ENCODE results near the gene VAX1. TPM values are rescaled to one million over a fixed set of nuclear protein-coding genes. Genes with fewer than 3 reads are reported as not detected.

Gene VAX1
- total RNA-seq, 1 experiment from 2014 or later = 74.4 TPM

DNA sequence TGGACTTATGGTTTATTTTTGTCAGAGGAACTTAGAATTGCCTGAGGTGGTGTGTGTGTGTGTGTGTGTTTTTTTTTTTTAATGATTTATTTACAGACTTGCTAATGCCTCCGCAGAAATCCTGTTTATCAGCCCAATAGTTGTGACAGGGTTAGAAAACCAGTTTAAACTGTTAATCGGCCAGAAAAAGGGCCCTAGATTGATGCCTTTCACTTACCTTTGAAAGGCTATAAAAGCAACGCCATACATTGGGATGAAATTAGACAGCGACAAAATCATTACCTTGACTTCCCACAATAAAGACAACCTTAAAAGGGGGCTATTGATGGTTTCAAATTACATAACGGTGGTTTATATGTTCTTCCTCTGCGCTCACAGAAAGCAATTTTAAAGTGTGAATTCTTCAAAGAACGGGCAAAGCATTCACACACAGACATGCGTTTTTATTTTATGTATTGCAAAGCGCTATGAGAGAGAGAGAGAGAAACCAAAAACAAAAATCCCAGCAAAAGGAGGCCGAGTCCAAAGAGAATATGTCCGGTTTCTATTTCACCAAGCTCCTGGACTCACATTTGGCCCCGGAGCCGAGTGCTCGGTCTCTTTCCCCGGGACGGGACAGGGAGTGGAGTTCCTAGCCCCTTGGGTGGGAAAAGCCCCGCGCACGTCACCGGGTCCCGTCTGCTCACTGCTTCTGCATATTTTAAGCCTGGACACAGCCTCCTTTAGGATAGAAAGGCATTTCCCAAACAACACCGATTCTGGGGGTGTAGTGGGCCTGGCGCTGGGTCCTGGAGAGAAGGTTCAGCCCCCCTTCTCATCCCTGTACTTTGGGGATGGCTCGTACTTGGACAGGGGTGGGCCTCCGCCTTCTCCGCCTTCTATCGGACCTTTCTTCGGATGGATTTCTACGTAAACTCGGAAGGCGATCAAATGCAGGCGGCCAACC, 26.8 kb upstream of the VAX1 start:
- Histone ChIP-seq H3K4me1 (ENCODE audit: insufficient read depth, low read length, poor library complexity, severe bottlenecking) (peaks cover 54% of the 10 kb centered on the region), H3K27me3 (replicated peaks; ENCODE audit: insufficient read depth, low read depth, low read length, poor library complexity) (no peaks in the 10 kb centered on the region), H3K4me3 (ENCODE audit: low read depth, low read length, poor library complexity, severe bottlenecking) (peak overlapping the region; percentile 55), H3K27ac (ENCODE audit: low read depth, low read length, poor library complexity, severe bottlenecking) (peak overlapping the region; percentile 73), H3K9me3 (ENCODE audit: low read depth, low read length, poor library complexity, severe bottlenecking) (no peaks in the 10 kb centered on the region), H3K36me3 (ENCODE audit: insufficient read depth, low read length, poor library complexity, severe bottlenecking) (no peaks in the 10 kb centered on the region)
- intact Hi-C loops (cut with micrococcal nuclease; ENCODE audit: unreplicated experiment) = loop anchor here (2.0 to 5.0 kb wide), 2 partner anchors 74 to 273 kb away; no protein-coding TSS in a partner anchor
- ChIA-PET CTCF (interaction anchor here (3.3 kb wide), 1 partner anchor 368 kb away, joined by 28 read pairs; no protein-coding TSS in a partner anchor), POLR2A (ENCODE audit: low non-redundant PET) (no interaction called here)
- DNase-seq (ENCODE audit: low spot score) = no peak
- TF ChIP-seq, protein P1, sequence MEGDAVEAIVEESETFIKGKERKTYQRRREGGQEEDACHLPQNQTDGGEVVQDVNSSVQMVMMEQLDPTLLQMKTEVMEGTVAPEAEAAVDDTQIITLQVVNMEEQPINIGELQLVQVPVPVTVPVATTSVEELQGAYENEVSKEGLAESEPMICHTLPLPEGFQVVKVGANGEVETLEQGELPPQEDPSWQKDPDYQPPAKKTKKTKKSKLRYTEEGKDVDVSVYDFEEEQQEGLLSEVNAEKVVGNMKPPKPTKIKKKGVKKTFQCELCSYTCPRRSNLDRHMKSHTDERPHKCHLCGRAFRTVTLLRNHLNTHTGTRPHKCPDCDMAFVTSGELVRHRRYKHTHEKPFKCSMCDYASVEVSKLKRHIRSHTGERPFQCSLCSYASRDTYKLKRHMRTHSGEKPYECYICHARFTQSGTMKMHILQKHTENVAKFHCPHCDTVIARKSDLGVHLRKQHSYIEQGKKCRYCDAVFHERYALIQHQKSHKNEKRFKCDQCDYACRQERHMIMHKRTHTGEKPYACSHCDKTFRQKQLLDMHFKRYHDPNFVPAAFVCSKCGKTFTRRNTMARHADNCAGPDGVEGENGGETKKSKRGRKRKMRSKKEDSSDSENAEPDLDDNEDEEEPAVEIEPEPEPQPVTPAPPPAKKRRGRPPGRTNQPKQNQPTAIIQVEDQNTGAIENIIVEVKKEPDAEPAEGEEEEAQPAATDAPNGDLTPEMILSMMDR (conservative IDR thresholded peaks at IDR 0.05; ENCODE audit: low read depth, low read length) = no peak
- BruUV-seq (replicated peaks) = TSS peak; percentile 23

DNA sequence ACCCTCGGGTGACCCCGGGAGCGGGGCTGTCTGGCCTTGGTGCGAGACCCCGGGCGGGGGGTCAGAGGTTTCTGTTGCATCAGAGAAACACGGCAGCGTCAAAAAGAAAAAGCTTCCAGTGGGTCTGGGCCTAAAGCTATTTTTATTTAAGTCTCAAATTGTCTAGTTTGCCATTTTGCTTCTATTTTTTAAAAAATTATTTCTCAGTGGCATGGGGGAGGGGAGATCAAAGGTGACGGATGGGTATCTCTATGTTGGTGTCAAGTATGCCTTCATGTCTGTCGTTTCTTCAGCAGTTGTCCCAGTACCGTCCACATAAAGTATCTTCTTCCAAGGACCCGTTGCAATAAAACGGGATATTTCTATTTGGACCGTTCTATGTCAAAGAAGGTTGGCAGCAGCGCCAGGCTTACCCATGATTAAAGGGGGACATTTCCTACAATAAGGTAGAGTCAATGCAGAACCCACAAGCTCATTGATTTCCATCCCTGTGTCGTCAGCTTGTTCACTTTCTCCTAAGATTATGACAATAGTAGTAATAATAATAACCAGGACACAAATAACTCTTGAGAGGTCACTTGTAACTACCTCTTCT, 26.0 kb upstream of the VAX1 start:
- H3K4me3 ChIP-seq (ENCODE audit: low read depth, low read length, poor library complexity, severe bottlenecking) = peak overlapping the region; percentile 55
- peak overlapping the region; percentile 73 for H3K27ac ChIP-seq (ENCODE audit: low read depth, low read length, poor library complexity, severe bottlenecking)
- no TSS peak for BruUV-seq (replicated peaks)
- H3K27me3 ChIP-seq (replicated peaks; ENCODE audit: insufficient read depth, low read depth, low read length, poor library complexity) = no peaks in the 10 kb centered on the region
- no peaks in the 10 kb centered on the region for H3K36me3 ChIP-seq (ENCODE audit: insufficient read depth, low read length, poor library complexity, severe bottlenecking)
- intact Hi-C loops (cut with micrococcal nuclease; ENCODE audit: unreplicated experiment) = loop anchor here (2.0 kb wide), 2 partner anchors 25 to 73 kb away; partner anchors contain the start of gene VAX1
- TF ChIP-seq, protein P1 (conservative IDR thresholded peaks at IDR 0.05; ENCODE audit: low read depth, low read length) = no peak
- no peak for TF ChIP-seq EZH2 (IDR thresholded peaks at IDR 0.05; ENCODE audit: borderline replicate concordance, low read depth, low read length, poor library complexity, severe bottlenecking)
- H3K9me3 ChIP-seq (ENCODE audit: low read depth, low read length, poor library complexity, severe bottlenecking) = no peaks in the 10 kb centered on the region
- CTCF ChIA-PET = no interaction called here
- no peak for DNase-seq (ENCODE audit: low spot score)
- POLR2A ChIA-PET (ENCODE audit: low non-redundant PET) = interaction anchor here (0.9 kb wide), 1 partner anchor 29 kb away, joined by 3 read pairs; no protein-coding TSS in a partner anchor
- H3K4me1 ChIP-seq (ENCODE audit: insufficient read depth, low read length, poor library complexity, severe bottlenecking) = peaks cover 62% of the 10 kb centered on the region

DNA sequence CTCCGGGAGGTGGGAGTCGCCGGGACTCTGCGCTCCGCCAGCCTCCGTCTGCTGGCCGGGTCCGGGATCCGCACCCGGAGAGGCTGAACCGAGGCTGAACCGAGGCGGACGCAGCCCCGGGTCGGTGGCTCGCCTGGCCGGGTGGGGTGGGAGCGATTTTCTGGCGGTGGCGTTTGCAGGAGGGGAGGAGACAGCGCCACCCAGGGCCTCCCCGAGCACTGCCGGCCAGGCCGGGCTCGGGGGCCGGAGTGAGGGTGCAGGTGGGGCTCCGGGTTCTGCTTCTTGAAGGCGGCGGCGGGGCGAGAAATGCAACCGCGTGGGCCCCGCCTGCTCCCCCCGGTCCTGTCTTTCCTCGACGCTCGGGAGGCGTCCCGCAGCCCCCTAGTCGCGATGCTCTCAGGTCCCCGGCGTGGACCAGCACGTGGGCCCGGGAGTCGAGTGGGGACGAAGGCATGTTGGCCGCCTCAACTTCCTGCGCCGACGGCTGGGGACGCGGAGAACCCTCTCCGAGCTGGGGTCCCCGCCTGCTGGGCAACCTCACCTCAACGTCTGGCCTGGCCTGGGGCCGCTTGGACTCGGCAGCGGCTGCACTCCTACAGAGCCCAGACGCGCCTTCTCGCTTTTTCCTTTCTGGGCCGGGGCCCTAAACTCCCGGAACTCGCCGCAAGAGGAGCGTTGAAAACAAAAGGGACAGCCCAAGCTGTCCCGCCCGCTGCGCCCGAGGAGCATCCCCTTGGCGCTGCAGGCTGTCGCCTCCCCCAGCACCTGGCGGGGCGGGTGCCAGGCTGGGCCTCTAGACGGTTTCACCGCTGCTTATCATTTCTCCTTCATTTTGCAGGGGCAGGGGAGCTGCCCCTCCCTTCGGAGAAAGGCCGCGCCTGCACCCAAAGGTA, 25.2 kb upstream of the VAX1 start:
- no TSS peak for BruUV-seq (replicated peaks)
- H3K4me3 ChIP-seq (ENCODE audit: low read depth, low read length, poor library complexity, severe bottlenecking) = peak overlapping the region; percentile 55
- no peaks in the 10 kb centered on the region for H3K9me3 ChIP-seq (ENCODE audit: low read depth, low read length, poor library complexity, severe bottlenecking)
- peaks cover 63% of the 10 kb centered on the region for H3K4me1 ChIP-seq (ENCODE audit: insufficient read depth, low read length, poor library complexity, severe bottlenecking)
- TF ChIP-seq, protein P1 (conservative IDR thresholded peaks at IDR 0.05; ENCODE audit: low read depth, low read length) = peak; percentile 59
- no peak for TF ChIP-seq EZH2 (IDR thresholded peaks at IDR 0.05; ENCODE audit: borderline replicate concordance, low read depth, low read length, poor library complexity, severe bottlenecking)
- POLR2A ChIA-PET (ENCODE audit: low non-redundant PET) = interaction anchor here (0.9 kb wide), 1 partner anchor 28 kb away, joined by 3 read pairs; no protein-coding TSS in a partner anchor
- peak; percentile 76 for DNase-seq (ENCODE audit: low spot score)
- H3K27me3 ChIP-seq (replicated peaks; ENCODE audit: insufficient read depth, low read depth, low read length, poor library complexity) = no peaks in the 10 kb centered on the region
- peak overlapping the region; percentile 73 for H3K27ac ChIP-seq (ENCODE audit: low read depth, low read length, poor library complexity, severe bottlenecking)
- CTCF ChIA-PET = no interaction called here
- H3K36me3 ChIP-seq (ENCODE audit: insufficient read depth, low read length, poor library complexity, severe bottlenecking) = no peaks in the 10 kb centered on the region
- intact Hi-C loops (cut with micrococcal nuclease; ENCODE audit: unreplicated experiment) = loop anchor here (2.0 kb wide), 1 partner anchor 25 kb away; the partner anchor contains the start of gene VAX1

All from A673 (cell line).